ENCODE data around the gene BTN2A1.
"Not testable (repeated sequence)": the region's sequence is repeated elsewhere in the genome, so short reads cannot be mapped to it uniquely, and the experiment has no call there.

The BTN2A1 gene

GRCh38 chr6:26497610-26498009 lies 39.9 kb downstream of the BTN2A1 start:
- DNase-seq: no peak

DNA sequence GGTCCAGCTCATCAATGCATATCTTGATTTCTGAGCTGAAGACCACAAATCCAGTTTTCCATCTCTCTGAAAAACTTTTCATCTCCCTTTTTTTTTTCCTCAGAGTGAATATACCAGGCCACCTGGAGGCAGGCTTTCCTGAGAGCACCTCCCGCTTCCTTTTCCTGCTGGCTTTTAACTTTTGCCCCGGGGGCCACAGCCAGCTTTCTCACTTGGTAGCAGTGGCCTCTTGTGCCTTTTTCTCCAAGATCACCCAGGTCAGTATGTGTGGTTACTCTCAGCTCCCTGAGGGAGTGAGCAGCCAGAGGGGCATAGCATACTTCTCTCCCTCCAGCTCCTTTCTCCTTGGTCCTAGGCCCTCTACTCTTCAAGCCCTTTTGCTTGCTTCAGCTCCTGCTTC lies 42.3 kb downstream of the BTN2A1 start, which contains the start of gene BTN1A1:
TSS of gene BTN1A1 (plus strand) at position 202 of the 400 bp plus-strand sequence. CDS start 984 bp downstream, outside the sequence.
- DNase-seq: no peak

- peak; percentile 49 for DNase-seq
Observed at GRCh38 chr6:26501482-26501986, 43.8 kb downstream of the BTN2A1 start.

- no peak for DNase-seq
Observed at GRCh38 chr6:26502165-26502564, 44.4 kb downstream of the BTN2A1 start.

DNA sequence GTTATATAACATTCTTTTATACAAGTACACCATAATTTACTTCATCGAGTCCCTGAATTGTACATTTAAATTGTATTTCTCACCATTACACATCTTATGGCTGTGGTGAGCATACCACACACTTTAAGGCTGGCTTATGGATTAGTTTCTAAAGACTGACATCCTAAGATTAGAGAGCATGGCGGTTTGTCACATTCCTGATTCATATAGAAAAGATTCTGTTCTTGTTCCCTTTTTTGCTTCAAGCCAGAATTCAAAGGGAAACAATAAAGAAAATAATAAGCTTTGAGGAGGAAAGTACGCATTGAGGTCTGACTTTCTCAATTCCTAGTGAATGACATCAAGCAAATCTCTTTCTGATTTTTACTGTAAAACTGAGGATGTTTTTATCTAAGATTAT lies 44.9 kb downstream of the BTN2A1 start:
- DNase-seq: no peak

DNA sequence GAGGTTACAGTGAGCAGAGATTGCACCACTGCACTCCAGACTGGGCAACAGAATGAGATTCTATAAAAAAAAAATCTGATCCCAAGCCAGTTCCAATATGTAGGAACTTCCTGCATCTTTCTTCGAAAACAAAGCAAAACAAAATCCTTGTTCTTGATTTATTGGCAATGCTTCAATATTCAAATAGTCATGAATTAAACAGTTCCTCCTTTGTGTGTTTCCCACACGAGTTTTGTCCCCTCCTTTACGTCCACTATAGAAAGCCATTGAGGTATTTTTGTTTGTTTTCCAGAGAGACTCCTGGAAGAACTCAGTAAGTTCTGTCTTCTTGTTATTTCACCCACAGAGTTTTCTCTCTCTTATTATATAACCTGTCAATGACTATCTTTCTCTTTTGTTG lies 49.9 kb downstream of the BTN2A1 start:
- no peak for DNase-seq

- not testable (repeated sequence) for DNase-seq
Observed at GRCh38 chr6:26511033-26511432, 53.3 kb downstream of the BTN2A1 start.

GRCh38 chr6:26514984-26515383 lies 57.2 kb downstream of the BTN2A1 start:
- DNase-seq: no peak

DNA sequence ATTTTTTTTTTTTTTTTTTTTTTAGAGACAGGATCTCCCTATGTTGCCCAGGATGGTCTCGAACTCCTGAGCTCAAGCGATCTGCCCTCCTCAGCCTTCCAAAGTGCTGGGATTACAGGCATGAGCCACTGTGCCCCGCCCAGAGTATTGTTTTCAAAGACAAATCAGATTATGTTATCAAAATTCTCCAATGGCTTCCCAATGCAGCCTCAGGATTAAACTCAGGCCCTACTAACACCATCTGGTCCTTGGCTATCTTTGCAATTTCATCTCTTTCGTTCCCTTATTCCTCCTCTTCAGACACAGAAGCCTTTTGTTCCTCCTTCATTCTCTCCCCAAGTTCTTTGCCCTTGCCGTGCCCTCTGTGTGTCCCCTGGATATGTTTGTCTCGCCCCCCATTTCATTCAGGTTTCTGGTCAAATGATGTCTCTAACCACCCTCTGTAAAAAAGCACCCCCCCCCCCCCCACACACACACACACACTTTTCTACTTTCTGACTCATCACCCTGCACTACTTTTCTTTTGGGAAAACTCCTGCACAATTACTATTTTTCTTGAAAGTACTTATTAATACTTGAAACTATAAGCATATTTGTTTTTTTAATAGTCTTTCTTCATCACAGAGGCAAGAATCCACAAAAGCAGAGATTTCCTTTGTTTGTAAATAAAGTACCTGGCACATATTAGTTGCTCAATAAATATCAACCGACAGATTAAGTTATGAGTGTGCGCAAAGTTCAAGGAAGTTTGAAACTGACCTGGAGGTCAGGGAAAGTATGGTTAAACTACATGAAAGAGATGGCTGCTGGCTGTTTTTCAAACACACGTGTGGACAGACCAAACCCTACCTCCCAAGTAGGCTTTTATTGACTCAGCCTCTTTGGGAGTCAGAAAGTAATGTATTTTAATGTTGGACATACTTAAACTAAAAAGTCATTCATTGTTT lies 59.0 kb downstream of the BTN2A1 start:
- no peak for DNase-seq

Data from activated T-cell treated with anti-CD3 and anti-CD28 coated beads, Interleukin-2, amount 50 U/mL, for 1 hour (primary cell).